K562 (cell line): ENCODE data around the gene CD52. TPM values are rescaled to one million over a fixed set of nuclear protein-coding genes. Genes with fewer than 3 reads are reported as not detected.

Experiments
- ATF1 ChIP-seq, 2 experiments: fragments of 450-650 bp in 1 of 2; IDR thresholded peaks; 2 replicates each; pipeline ENCODE4 v1.6.1; 2016; ENCODE audit warnings: missing compliant biosample characterization in 1 of 2, missing genetic modification characterization in 1 of 2
- BRF1 ChIP-seq: IDR thresholded peaks from 3 replicates; pipeline ENCODE4 v1.6.1; 2011; ENCODE audit warnings: borderline replicate concordance, mild to moderate bottlenecking; ENCODE audit not compliant: insufficient read length; ENCODE audit errors: extremely low read depth
- CEBPB ChIP-seq: fragments of 450-650 bp; IDR thresholded peaks from 2 replicates; pipeline ENCODE4 v1.6.1; 2016; ENCODE audit warnings: missing genetic modification characterization, missing compliant biosample characterization
- E2F3 ChIP-seq: fragments of 250-450 bp; sonication (Bioruptor Pico); IDR thresholded peaks from 2 replicates; pipeline ENCODE4 v1.4.0; 2020; ENCODE audit warnings: mild to moderate bottlenecking
- EP400 ChIP-seq: fragments of 450-650 bp; IDR thresholded peaks from 2 replicates; pipeline ENCODE4 v1.6.1; 2017; ENCODE audit warnings: antibody characterized with exemption, mild to moderate bottlenecking, moderate library complexity
- FOXM1 ChIP-seq, 2 experiments: fragments of 450-650 bp in 1 of 2; sonication (generic) in 1 of 2; formaldehyde crosslinking in 1 of 2; IDR thresholded peaks; 2 replicates each; pipeline versions ENCODE4 v1.6.1 to v1.9.0; 2017 to 2022; ENCODE audit warnings: low read depth in 2 of 2, mild to moderate bottlenecking in 2 of 2, missing genetic modification reagents in 1 of 2, moderate library complexity in 1 of 2
- GABPB1 ChIP-seq: sonication (generic); formaldehyde crosslinking; IDR thresholded peaks from 2 replicates; pipeline ENCODE4 v1.8.0; 2022; ENCODE audit warnings: mild to moderate bottlenecking, missing genetic modification reagents
- MTA1 ChIP-seq: fragments of 450-650 bp; IDR thresholded peaks from 2 replicates; pipeline ENCODE4 v1.6.1; 2017; ENCODE audit warnings: borderline replicate concordance
- TAF15 ChIP-seq: fragments of 200-400 bp; formaldehyde crosslinking; IDR thresholded peaks from 2 replicates; pipeline ENCODE4 v1.6.1; 2017; ENCODE audit warnings: mild to moderate bottlenecking, low read depth, low read length, moderate library complexity
- TEAD1 ChIP-seq, 2 experiments: fragments of 450-650 bp in 1 of 2; sonication (generic) in 1 of 2; formaldehyde crosslinking; IDR thresholded peaks; 2 replicates each; pipeline versions ENCODE4 v1.4.0 to v1.8.0; 2020 to 2022; ENCODE audit warnings: mild to moderate bottlenecking in 2 of 2, missing genetic modification reagents in 1 of 2
- ZBTB7A ChIP-seq: IDR thresholded peaks from 2 replicates; pipeline ENCODE4 v1.6.1; 2011; ENCODE audit warnings: low read depth, mild to moderate bottlenecking, low read length, moderate library complexity, borderline replicate concordance; ENCODE audit not compliant: control insufficient read depth
- ZNF507 ChIP-seq: conservative IDR thresholded peaks from 2 replicates; pipeline ENCODE4 v1.6.1; 2017; ENCODE audit warnings: missing genetic modification characterization, missing compliant biosample characterization
- ZSCAN29 ChIP-seq: fragments of 450-650 bp; IDR thresholded peaks from 2 replicates; pipeline ENCODE4 v1.6.1; 2017
- polyA plus RNA-seq, 8 experiments: library from polyadenylated mRNA; depleted of rRNA in 4 of 8; stranded (reverse) in 5 of 8; unstranded in 3 of 8; fragments of >200 nt; fragmentation: Nextera tagmentation in 2 of 8; fragmentation: Illumina TruSeq in 1 of 8; extraction: Ambion mirVana in 2 of 8; extraction: Trizol in 1 of 8; gene quantifications; 2 replicates each; pipeline versions ENCODE4 v1.2.1 to v1.2.3, GENCODE V29; 2011 to 2014; ENCODE audit warnings: inconsistent platforms in 1 of 8, missing spikeins in 1 of 8
- total RNA-seq, 7 experiments: library from RNA; depleted of rRNA in 6 of 7; stranded (reverse); fragments of >200 nt in 6 of 7; fragmentation: Illumina TruSeq in 2 of 7; extraction: Trizol in 2 of 7; gene quantifications; 2 replicates each; pipeline versions ENCODE4 v1.2.1 to v1.2.3, GENCODE V29; 2011 to 2021; ENCODE audit warnings: low replicate concordance in 1 of 7
- TF ChIP-seq, protein P1 (sequence below): sonication (generic); formaldehyde crosslinking; IDR thresholded peaks from 2 replicates; pipeline ENCODE4 v1.8.1; 2023; ENCODE audit warnings: mild to moderate bottlenecking, missing genetic modification reagents
- TF ChIP-seq, protein P2 (sequence below): sonication (generic); IDR thresholded peaks from 2 replicates; pipeline ENCODE4 v1.6.1; 2016
- TF ChIP-seq, protein P3 (sequence below), 2 experiments: fragments of 450-650 bp; formaldehyde crosslinking in 1 of 2; IDR thresholded peaks; 2 replicates each; pipeline versions ENCODE4 v1.4.0 to v1.6.1; 2014 to 2020; ENCODE audit warnings: mild to moderate bottlenecking in 2 of 2, borderline replicate concordance in 1 of 2, low read depth in 1 of 2

Gene CD52
- total and polyA plus RNA-seq, 9 of the 15 experiments (the other 6 are each of a cell fraction or from before 2014, with no cell fraction given) = 34.9 to 488 (median 173) TPM

DNA sequence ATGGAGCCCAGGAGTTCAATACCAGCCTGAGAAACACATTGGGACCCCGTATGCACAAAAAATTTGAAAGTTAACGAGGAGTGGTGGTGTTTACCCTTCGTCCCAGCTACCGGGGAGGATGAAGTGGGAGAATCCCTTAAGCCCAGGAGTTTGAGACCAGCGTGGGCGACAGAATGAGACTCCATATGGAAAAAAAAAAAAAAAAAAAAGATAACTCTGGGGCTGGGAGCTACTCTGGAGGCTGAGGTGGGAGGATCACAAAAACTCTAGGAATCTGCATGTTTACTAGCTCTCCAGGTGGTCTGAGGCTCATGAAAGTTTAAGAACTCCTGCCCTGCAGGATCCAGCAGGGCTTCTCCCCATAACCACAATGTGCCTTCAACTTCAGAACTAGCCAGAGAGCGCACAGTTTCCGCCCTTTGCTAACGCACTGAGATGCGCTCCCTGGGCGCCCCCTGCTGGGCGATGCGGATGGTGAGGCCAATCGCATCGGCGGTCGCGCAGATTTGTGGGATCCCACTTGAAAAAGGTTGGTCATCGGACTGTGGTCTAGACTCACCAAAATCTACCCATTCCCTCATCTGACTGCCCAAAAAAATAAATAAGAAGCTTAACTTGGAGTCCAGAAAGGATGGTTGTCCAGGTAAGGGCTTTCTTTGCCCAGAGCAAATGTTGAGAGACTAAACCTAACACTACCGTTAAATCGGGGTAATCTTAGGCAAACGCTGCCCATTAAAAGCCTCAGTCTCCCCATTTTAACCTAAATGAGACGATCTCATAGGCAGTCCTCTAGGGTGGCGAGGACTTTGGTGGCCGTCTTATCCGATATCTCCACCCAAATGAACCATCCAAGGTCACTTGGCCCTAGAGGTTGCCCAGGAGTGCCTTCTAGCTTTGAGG, 46.0 kb downstream of the CD52 start (continued):
- TF ChIP-seq, protein P1, sequence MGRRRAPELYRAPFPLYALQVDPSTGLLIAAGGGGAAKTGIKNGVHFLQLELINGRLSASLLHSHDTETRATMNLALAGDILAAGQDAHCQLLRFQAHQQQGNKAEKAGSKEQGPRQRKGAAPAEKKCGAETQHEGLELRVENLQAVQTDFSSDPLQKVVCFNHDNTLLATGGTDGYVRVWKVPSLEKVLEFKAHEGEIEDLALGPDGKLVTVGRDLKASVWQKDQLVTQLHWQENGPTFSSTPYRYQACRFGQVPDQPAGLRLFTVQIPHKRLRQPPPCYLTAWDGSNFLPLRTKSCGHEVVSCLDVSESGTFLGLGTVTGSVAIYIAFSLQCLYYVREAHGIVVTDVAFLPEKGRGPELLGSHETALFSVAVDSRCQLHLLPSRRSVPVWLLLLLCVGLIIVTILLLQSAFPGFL (CRISPR knock-in tag) = no peak
- no peak for TF ChIP-seq BRF1
- no peak for TF ChIP-seq CEBPB
- TF ChIP-seq, protein P2, sequence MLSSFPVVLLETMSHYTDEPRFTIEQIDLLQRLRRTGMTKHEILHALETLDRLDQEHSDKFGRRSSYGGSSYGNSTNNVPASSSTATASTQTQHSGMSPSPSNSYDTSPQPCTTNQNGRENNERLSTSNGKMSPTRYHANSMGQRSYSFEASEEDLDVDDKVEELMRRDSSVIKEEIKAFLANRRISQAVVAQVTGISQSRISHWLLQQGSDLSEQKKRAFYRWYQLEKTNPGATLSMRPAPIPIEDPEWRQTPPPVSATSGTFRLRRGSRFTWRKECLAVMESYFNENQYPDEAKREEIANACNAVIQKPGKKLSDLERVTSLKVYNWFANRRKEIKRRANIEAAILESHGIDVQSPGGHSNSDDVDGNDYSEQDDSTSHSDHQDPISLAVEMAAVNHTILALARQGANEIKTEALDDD = peak; percentile 59; the same call in 1 of the 2 replicates
- no peak for TF ChIP-seq TAF15
- TF ChIP-seq TEAD1 (CRISPR knock-in tag; IDR thresholded peaks at IDR 0.05) = peak in 1 of 2 experiments; percentile 44; a peak in 1 of 4 replicates
- TF ChIP-seq, protein P3, sequence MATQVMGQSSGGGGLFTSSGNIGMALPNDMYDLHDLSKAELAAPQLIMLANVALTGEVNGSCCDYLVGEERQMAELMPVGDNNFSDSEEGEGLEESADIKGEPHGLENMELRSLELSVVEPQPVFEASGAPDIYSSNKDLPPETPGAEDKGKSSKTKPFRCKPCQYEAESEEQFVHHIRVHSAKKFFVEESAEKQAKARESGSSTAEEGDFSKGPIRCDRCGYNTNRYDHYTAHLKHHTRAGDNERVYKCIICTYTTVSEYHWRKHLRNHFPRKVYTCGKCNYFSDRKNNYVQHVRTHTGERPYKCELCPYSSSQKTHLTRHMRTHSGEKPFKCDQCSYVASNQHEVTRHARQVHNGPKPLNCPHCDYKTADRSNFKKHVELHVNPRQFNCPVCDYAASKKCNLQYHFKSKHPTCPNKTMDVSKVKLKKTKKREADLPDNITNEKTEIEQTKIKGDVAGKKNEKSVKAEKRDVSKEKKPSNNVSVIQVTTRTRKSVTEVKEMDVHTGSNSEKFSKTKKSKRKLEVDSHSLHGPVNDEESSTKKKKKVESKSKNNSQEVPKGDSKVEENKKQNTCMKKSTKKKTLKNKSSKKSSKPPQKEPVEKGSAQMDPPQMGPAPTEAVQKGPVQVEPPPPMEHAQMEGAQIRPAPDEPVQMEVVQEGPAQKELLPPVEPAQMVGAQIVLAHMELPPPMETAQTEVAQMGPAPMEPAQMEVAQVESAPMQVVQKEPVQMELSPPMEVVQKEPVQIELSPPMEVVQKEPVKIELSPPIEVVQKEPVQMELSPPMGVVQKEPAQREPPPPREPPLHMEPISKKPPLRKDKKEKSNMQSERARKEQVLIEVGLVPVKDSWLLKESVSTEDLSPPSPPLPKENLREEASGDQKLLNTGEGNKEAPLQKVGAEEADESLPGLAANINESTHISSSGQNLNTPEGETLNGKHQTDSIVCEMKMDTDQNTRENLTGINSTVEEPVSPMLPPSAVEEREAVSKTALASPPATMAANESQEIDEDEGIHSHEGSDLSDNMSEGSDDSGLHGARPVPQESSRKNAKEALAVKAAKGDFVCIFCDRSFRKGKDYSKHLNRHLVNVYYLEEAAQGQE (IDR thresholded peaks at IDR 0.05; ENCODE audit: borderline replicate concordance) = peak; percentile 89
- TF ChIP-seq, protein P3 (CRISPR knock-in tag; IDR thresholded peaks at IDR 0.05; ENCODE audit: low read depth) = no peak
- no peak for TF ChIP-seq ATF1 (CRISPR knock-in tag; IDR thresholded peaks at IDR 0.05)
- TF ChIP-seq ATF1 (tag; IDR thresholded peaks at IDR 0.05) = 0 out of 2 replicates have a peak, but pooled peaks have one; percentile 37
- no peak for TF ChIP-seq E2F3 (CRISPR knock-in tag)
- peak; percentile 66 for TF ChIP-seq GABPB1 (CRISPR knock-in tag)
- no peak for TF ChIP-seq FOXM1 (IDR thresholded peaks at IDR 0.05; ENCODE audit: low read depth)
- TF ChIP-seq FOXM1 (CRISPR knock-in tag; IDR thresholded peaks at IDR 0.05; ENCODE audit: low read depth) = no peak
- TF ChIP-seq ZBTB7A = peak; percentile 54; the same call in 1 of the 2 replicates
- TF ChIP-seq MTA1 = no peak
- TF ChIP-seq ZSCAN29 = no peak
- TF ChIP-seq EP400 = no peak
- no peak for TF ChIP-seq ZNF507 (tag)
